DOHH2 (cell line): ENCODE results near the gene CEBPA.

Source experiments
- EZH2phosphoT487 ChIP-seq: fragments of 200-600 bp; sonication (generic); IDR thresholded peaks from 2 replicates; pipeline ENCODE4 v1.6.1; 2017; ENCODE audit warnings: borderline replicate concordance, mild to moderate bottlenecking, antibody characterized with exemption, low read length, moderate library complexity, mixed read lengths
- TF ChIP-seq, protein P1 (sequence below): fragments of 200-600 bp; sonication (generic); IDR thresholded peaks from one replicate; pipeline ENCODE4 v1.5.1; 2014; ENCODE audit warnings: antibody characterized with exemption, mild to moderate bottlenecking, low read depth, low read length; ENCODE audit not compliant: poor library complexity, severe bottlenecking

DNA sequence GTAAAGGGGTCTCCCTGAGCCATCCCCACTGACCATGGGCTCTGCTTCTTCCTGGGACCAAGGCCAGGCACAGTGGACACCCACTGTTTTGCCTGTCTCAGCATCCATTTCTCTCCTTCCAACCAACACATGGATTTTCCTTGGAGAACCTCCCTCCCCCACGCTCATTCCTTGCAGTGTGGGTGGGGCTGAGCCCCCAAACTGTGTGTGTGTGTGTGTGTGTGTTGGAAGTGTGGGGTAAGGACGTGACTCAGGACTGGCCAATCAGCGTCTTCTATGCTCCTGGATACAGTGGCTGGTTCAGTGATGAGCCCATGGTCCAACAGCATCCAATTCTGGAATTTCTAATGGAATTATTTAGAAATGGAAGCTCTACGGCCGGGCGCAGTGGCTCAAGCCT lies 18.7 kb downstream of the CEBPA start:
- TF ChIP-seq, protein P1, sequence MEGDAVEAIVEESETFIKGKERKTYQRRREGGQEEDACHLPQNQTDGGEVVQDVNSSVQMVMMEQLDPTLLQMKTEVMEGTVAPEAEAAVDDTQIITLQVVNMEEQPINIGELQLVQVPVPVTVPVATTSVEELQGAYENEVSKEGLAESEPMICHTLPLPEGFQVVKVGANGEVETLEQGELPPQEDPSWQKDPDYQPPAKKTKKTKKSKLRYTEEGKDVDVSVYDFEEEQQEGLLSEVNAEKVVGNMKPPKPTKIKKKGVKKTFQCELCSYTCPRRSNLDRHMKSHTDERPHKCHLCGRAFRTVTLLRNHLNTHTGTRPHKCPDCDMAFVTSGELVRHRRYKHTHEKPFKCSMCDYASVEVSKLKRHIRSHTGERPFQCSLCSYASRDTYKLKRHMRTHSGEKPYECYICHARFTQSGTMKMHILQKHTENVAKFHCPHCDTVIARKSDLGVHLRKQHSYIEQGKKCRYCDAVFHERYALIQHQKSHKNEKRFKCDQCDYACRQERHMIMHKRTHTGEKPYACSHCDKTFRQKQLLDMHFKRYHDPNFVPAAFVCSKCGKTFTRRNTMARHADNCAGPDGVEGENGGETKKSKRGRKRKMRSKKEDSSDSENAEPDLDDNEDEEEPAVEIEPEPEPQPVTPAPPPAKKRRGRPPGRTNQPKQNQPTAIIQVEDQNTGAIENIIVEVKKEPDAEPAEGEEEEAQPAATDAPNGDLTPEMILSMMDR, result no peak
- no peak for TF ChIP-seq EZH2phosphoT487
